GM18907 (cell line): ENCODE measurements around the gene TKFC.

Source experiments
- ATAC-seq: cut with Tn5 transposase; IDR thresholded peaks from one replicate; pipeline ENCODE4 v1.9.1; 2021; ENCODE audit warnings: mild to moderate bottlenecking, moderate library complexity; ENCODE audit not compliant: unreplicated experiment

Gene TKFC, protein sequence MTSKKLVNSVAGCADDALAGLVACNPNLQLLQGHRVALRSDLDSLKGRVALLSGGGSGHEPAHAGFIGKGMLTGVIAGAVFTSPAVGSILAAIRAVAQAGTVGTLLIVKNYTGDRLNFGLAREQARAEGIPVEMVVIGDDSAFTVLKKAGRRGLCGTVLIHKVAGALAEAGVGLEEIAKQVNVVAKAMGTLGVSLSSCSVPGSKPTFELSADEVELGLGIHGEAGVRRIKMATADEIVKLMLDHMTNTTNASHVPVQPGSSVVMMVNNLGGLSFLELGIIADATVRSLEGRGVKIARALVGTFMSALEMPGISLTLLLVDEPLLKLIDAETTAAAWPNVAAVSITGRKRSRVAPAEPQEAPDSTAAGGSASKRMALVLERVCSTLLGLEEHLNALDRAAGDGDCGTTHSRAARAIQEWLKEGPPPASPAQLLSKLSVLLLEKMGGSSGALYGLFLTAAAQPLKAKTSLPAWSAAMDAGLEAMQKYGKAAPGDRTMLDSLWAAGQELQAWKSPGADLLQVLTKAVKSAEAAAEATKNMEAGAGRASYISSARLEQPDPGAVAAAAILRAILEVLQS

GRCh38 chr11:61332797-61333549 lies at the start of gene TKFC, which contains the start of gene DDB1:
Gene TKFC, plus strand, starts transcription at chr11:61333228. Its CDS starts 1,501 bp downstream, at chr11:61334729.
Gene DDB1, minus strand, starts transcription at chr11:61333105. Its CDS starts 137 bp downstream, at chr11:61332968.
- ATAC-seq: peak; percentile 86

DNA sequence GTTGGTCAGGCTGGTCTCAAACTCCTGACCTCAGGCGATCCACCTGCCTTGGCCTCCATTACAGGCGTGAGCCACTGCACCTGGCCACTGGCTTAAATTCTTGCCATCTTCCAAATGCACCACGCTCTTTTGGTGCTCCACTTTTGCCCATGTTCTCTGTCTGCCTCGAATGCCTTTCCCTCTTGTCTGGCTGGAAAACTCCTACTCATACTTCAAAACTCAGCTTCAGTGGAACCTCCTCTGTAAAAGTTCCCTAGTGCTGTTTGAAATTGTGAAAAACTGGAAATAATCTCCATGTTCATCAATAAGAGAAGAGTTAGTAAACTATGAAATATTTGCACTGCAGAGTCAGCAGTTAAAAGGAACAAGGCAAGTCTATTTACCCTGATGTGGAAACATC lies 49.4 kb upstream of the TKFC start:
- no peak for ATAC-seq

- ATAC-seq: no peak
Measured at GRCh38 chr11:61287338-61287977, 45.6 kb upstream of the TKFC start.

GRCh38 chr11:61290905-61291690 lies 41.9 kb upstream of the TKFC start:
- ATAC-seq: no peak

DNA sequence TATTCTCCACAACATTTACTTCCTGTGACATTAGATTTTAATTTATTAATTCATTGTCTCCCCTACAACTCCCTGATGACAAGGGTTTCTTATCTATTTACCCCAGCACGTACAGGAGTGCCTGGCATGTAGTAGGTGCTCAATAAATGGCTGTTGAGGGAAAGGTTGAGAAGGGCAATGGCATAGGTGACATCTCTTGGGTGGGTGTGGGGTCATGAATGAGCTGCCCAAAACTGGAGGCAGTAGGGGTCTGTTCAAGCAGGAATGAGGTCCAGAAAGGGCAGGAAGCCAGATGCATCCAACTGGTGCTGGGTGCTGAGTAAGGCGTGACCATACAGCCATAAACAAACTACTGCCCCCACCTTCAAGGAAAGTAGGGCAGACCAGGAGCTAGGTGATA lies 40.7 kb upstream of the TKFC start:
- ATAC-seq: no peak

DNA sequence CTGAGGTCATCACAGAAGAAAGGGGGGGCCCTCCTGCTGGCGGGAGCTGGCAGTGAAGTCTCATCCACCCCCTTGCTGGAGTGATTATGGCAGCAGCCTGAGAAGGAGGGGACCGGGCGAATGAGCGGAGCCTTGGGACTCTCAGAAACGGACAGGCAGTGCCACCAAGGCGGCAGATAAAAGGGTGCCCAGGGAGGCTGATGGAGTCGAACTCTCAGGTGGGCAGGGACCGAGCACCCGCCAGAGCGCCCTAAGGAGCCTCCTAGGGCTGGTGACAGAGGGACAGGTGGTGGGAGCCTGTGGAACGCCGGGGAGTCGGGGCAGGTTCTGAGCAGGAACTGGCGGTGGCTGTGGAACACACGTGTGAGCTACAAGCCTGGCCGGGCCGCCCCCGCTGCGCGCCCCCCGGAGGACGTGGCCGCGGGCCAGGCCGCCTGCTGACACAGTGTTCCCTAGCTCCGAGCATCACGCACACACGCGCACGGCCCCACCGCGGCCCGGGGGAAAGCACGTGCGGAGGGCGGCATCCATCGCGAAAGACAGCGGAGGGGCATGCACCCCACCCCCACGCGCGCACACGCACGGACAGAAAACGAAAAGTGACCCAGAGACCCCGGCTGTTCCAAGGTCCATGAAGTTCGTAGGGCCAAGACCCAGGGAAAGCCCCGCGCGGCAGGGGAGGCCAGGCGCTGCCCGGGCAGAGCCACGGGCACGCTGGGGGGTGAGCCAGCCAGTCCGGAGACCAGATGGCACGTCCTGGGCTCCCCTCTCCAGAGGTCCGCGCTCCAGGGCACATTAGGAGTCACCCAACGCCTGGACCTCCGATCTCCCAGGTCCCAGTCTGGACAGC lies 38.9 kb upstream of the TKFC start:
- peak; percentile 36 for ATAC-seq

DNA sequence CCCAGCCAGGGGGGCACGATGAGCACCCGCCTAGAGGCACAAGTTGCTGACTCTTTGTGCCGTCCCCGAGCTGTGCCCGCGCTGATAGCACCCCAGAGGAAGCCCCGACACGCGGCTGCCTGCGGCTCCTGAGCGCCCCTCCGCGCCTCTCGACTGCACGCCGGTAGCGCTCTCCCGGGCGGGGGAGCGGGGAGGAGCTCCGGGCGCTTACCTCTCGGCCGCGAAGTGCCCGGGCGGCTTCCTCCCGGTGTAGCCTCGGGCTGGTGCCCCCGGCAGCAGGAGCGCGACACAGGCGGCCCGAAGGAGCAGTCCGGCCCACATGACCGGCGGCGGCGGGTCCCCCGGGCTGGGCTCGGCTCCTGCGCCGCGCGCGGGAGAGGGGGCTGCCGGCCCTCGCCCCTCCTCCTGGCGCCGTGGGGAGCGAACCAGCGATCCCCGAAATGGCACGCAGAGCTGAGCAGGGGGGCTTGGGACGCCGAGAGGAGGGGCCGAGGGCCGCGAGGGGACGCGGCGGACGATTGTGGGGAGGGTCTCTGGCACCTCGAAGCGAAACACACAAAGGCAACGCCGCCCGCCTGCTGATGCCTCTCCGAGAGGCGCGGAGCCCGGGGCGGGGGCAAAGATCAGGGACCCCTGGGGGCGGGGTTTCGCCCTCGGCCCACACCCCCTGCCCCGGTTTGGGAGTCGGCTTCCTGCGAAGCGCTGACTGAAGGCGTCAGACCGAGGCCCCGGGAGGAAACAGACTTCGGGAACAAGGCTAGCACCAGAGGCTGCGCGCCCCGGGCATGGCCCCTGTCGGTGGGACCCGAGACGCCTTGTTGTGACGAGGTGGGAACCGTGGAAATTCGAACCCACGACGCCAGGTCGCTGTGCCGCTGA lies 38.1 kb upstream of the TKFC start, which contains the start of gene VWCE:
VWCE (minus strand) TSS at position 600 of the 879 bp plus-strand sequence; CDS start at position 321, 279 bp downstream.
- ATAC-seq: peak; percentile 74

- no peak for ATAC-seq
Measured at GRCh38 chr11:61295596-61295926, 37.5 kb upstream of the TKFC start.

DNA sequence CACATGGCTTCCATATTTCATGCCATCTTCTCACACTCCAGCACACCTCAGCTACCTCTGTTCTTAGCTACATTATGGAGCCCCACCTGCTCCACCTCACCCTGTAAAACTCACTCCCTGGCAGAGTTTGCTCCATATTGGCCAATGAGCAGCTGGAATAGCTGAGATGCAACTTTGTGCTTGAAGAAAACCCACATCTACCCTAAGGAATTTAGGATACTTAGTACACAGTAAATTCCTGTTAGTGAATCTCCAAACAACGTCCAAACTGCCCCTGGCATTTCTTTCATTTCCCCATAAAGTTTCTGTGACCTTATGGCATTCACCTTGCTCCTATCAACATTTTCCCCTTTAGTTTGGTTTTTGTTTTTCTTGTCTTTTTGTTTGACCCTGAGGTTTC lies 35.7 kb upstream of the TKFC start:
- no peak for ATAC-seq

DNA sequence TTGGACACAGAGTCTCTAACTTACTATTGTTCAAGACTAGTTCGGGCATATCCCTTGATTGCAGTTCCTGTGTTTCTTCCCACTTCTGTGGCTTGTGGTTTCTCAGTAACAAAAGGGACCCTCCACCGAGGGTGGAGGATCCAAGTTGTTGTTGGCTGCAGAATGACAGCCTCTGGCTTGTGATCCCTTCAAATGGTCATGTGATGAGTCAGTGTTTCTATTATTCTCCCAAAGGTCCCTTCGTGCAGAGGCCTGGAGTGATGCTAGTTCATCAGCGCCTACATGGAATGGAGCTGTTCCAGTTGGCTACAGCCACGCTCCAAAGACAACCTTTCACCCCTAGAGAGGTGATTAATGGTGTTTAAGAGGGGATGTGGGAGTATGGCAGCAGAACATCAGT lies 35.3 kb upstream of the TKFC start:
- ATAC-seq: no peak

DNA sequence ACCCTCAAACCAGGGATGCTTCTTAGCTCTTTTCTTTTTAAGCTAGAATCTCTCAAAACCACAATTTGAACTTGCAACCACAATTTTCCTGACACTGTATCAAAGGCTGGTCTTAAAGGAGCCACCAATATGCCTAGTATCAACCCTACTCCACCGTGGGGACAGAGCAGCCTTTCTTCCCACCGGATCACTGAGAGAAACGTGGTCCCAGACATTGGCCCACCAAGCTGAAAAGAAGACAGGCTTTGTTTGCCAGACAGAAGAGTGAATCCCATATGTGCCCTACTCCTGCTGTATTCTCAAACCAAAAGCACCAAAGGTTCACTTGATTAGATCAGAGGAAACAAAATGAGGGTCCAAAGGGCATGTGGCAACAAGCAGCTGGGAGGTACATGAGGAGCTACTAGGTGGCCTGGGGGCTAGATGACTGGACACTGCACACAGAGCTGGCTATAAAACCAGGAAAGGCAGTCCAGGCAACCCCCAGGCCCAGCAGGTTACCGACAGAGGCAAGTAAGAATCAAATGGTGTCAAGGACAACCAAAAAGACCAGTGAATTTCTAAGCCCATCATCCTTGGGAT lies 34.3 kb upstream of the TKFC start:
- ATAC-seq: no peak

GRCh38 chr11:61302550-61302949 lies 30.5 kb upstream of the TKFC start:
- no peak for ATAC-seq

DNA sequence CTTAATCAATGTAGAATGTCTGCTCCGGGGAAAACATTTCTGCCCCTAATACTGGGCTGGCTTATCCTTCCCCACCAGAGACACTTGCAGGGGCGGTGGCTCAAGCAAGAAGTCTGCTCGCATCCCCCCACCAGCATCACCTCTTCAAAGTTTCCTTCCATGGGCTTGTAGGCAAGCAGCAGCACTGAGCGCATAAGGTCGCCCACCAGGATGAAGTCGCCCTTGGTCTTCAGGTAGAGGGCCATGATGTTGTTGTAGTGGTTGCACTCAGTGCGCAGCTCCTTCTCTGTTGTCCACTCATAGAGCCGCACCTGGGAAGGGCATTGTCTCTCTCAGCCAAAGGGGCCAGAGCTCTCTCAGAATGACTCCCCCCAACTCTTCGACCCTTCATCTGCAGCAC lies 29.3 kb upstream of the TKFC start:
- ATAC-seq: no peak

- ATAC-seq: no peak
Measured at GRCh38 chr11:61305417-61305816, 27.6 kb upstream of the TKFC start.

DNA sequence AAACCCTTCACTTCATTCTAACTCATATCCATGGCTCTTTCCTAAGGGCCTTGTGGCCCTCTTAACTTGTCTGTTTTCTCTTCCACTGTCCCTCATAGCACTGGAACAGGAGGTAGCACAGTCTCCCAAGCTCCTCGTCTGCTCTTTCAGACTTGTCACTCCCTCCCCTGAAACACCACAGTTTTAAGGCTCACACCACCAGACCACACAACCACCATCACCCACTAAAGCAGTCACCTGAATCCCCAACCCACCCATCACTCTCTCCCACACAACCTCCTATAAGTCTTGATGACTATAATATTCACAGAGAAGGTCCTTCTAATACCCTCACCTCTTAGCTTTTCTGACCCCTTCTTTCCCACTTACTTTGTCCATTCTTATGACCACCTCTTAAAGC lies 26.8 kb upstream of the TKFC start:
- ATAC-seq: no peak

DNA sequence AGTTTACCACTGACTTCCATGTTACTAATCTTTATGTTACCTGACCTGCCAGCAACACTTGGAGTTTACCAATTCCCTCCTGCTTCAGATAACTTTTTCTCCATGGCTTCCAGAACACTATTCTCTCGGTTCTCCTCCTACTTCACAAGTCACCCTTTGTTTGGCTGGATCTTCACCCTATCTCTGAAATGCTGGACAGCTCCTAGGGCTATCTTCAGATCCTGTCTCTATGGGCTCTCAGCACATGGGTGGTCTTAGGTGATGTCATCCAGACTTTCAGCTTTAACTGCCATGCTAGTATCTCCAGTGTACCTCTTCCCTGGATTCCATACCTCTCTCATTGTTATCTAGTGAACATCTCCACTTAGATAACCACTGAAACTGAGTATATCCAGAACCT lies 25.7 kb upstream of the TKFC start:
- no peak for ATAC-seq

DNA sequence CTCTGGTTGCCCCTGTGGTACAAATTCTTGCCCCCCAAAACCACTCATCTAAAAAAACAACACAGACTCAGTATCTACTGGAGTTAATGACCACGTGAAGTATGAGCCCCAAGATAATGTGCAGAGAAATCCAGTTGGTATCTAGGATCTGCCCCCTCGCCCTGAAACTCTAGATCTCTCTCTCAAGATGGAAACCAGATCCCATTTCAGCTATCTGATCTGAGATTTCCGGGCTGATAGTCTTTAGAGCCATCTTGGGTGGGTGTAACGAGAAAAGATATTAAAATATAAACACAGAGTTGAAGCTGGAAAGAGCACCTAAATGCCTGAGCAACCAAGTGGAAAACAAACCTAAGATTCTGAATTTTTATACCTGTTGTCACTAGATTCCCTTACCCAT lies 23.9 kb upstream of the TKFC start:
- ATAC-seq: no peak

GRCh38 chr11:61309739-61310138 lies 23.3 kb upstream of the TKFC start:
- no peak for ATAC-seq
